HepG2 (cell line): ENCODE data around the gene SRGAP3. TPM values are rescaled to one million over a fixed set of nuclear protein-coding genes. Genes with fewer than 3 reads are reported as not detected.

Experiments used
- ATAC-seq: fragments of 200-7000 bp; cut with Tn5 transposase; 3 replicates; pipeline ENCODE4 v1.9.1; 2020; ENCODE audit warnings: mild to moderate bottlenecking, moderate library complexity
- BruUV-seq: library from RNA; stranded (reverse); fragments of 400-500 nt; replicated peaks from 2 replicates; lab custom pipeline; 2021; lab: Mats Ljungman, UMichigan
- CTCF ChIA-PET: fragments of 300-600 bp; formaldehyde crosslinking; extraction: SDS; loops from one replicate; lab custom pipeline; 2021; ENCODE audit warnings: low total read pairs, inconsistent platforms, low intra/inter-chr PET ratio; lab: Yijun Ruan, JAX
- POLR2A ChIA-PET: fragments of 350-600 bp; sonication (Branson Sonifier 250); formaldehyde crosslinking; loops from one replicate; lab custom pipeline; 2020; ENCODE audit warnings: antibody characterized with exemption, inconsistent platforms; lab: Yijun Ruan, JAX
- DNase-seq: peaks from one replicate; pipeline ENCODE4 v3.0.0-alpha.2; 2015; ENCODE audit warnings: low spot score
- FAIRE-seq: peaks from 3 replicates; lab custom pipeline; 2011; peaks lifted over from hg19 to GRCh38; lab: Jason Lieb, UNC
- H2AFZ ChIP-seq: one replicate; pipeline ENCODE4 v1.6.1; 2011; ENCODE audit warnings: low read length, inconsistent platforms
- H3K27ac ChIP-seq: fragments of 300-600 bp; 3 replicates; pipeline ENCODE4 v1.8.0; 2011; ENCODE audit warnings: mixed run types, mild to moderate bottlenecking, mixed read lengths, low read length, inconsistent platforms; ENCODE audit not compliant: insufficient read depth; ENCODE audit errors: extremely low read length
- H3K27me3 ChIP-seq, 2 experiments: fragments of 200-600 bp in 1 of 2; 2 replicates in 1 of 2; 3 replicates in 1 of 2; pipeline versions ENCODE4 v1.6.0 to v1.8.0; 2011; ENCODE audit warnings: low read length in 2 of 2, mild to moderate bottlenecking in 2 of 2, moderate library complexity in 2 of 2, inconsistent platforms in 1 of 2; ENCODE audit not compliant: insufficient read depth in 2 of 2, control insufficient read depth in 1 of 2
- H3K36me3 ChIP-seq, 2 experiments: fragments of 200-600 bp in 1 of 2; replicated peaks in 1 of 2; 2 replicates in 1 of 2; 3 replicates in 1 of 2; pipeline versions ENCODE4 v1.5.1 to v1.8.0; 2011; ENCODE audit warnings: low read length in 2 of 2, inconsistent platforms in 1 of 2; ENCODE audit not compliant: insufficient read depth in 2 of 2, control insufficient read depth in 1 of 2
- H3K4me1 ChIP-seq: 2 replicates; pipeline ENCODE4 v1.5.1; 2012; ENCODE audit warnings: low read length, inconsistent platforms; ENCODE audit not compliant: insufficient read depth
- H3K4me2 ChIP-seq: 2 replicates; pipeline ENCODE4 v1.6.0; 2011; ENCODE audit warnings: low read depth, low read length, inconsistent platforms
- H3K4me3 ChIP-seq, 3 experiments: fragments of 200-600 bp in 1 of 3; sonication (generic), shearing (Covaris generic) in 1 of 3; replicated peaks in 1 of 3; 2 replicates each; pipeline ENCODE4 v1.5.1; 2011 to 2016; ENCODE audit warnings: low read length in 3 of 3, inconsistent platforms in 2 of 3, low read depth in 2 of 3, mild to moderate bottlenecking in 2 of 3, control low read depth in 1 of 3, mixed read lengths in 1 of 3; ENCODE audit not compliant: insufficient read depth in 1 of 3
- H3K79me2 ChIP-seq: one replicate; pipeline ENCODE4 v1.6.1; 2011; ENCODE audit warnings: low read length, inconsistent platforms; ENCODE audit not compliant: insufficient read depth
- H3K9ac ChIP-seq: 2 replicates; pipeline ENCODE4 v1.6.0; 2011; ENCODE audit warnings: mild to moderate bottlenecking, low read depth, low read length, inconsistent platforms; ENCODE audit not compliant: insufficient read depth
- H3K9me3 ChIP-seq: 2 replicates; pipeline ENCODE4 v1.5.1; 2012; ENCODE audit warnings: mild to moderate bottlenecking, low read length
- H4K20me1 ChIP-seq: 2 replicates; pipeline ENCODE4 v1.6.0; 2011; ENCODE audit warnings: inconsistent platforms, mild to moderate bottlenecking, low read length, moderate library complexity; ENCODE audit not compliant: insufficient read depth
- BCL6 ChIP-seq: IDR thresholded peaks from 2 replicates; pipeline ENCODE4 v1.6.1; 2016; ENCODE audit warnings: missing genetic modification reagents, missing compliant biosample characterization
- BRD4 ChIP-seq: sonication (generic); formaldehyde crosslinking; IDR thresholded peaks from 2 replicates; pipeline ENCODE4 v1.4.0; 2020; ENCODE audit warnings: missing genetic modification reagents
- CHCHD3 ChIP-seq: sonication (generic); formaldehyde crosslinking; IDR thresholded peaks from 2 replicates; pipeline ENCODE4 v1.8.0; 2022; ENCODE audit warnings: mild to moderate bottlenecking, missing genetic modification reagents, moderate library complexity
- GTF3A ChIP-seq: sonication (generic); formaldehyde crosslinking; conservative IDR thresholded peaks from 2 replicates; pipeline ENCODE4 v1.4.0; 2020; ENCODE audit warnings: mild to moderate bottlenecking, missing genetic modification reagents
- KDM5A ChIP-seq: fragments of 200-600 bp; sonication (generic); IDR thresholded peaks from 2 replicates; pipeline ENCODE4 v1.7.0; 2018; ENCODE audit warnings: antibody characterized with exemption, mild to moderate bottlenecking, low read length, borderline replicate concordance
- NR2C2 ChIP-seq: sonication (generic); formaldehyde crosslinking; IDR thresholded peaks from 2 replicates; pipeline ENCODE4 v1.4.0; 2020; ENCODE audit warnings: missing genetic modification reagents, mild to moderate bottlenecking, moderate library complexity, borderline replicate concordance
- RXRB ChIP-seq: IDR thresholded peaks from 2 replicates; pipeline ENCODE4 v1.6.1; 2016; ENCODE audit warnings: borderline replicate concordance, missing genetic modification reagents, missing compliant biosample characterization
- SUZ12 ChIP-seq: fragments of 150-350 bp; IDR thresholded peaks from 2 replicates; pipeline ENCODE4 v1.6.1; 2014; ENCODE audit warnings: low read depth, low read length
- ZIK1 ChIP-seq: sonication (generic); formaldehyde crosslinking; IDR thresholded peaks from 2 replicates; pipeline ENCODE4 v1.5.0; 2020; ENCODE audit warnings: mild to moderate bottlenecking, low read depth, missing genetic modification reagents, borderline replicate concordance
- ZNF547 ChIP-seq: sonication (generic); formaldehyde crosslinking; IDR thresholded peaks from 2 replicates; pipeline ENCODE4 v1.5.1; 2020; ENCODE audit warnings: mild to moderate bottlenecking, missing genetic modification reagents
- ZNF644 ChIP-seq: IDR thresholded peaks from 2 replicates; pipeline ENCODE4 v1.6.1; 2016; ENCODE audit warnings: low read depth
- WGBS: methylation state at CpG from one replicate; pipeline ENCODE4 v1.1.6; 2017; ENCODE audit warnings: low lambda C conversion rate; 5-methylcytosine and 5-hydroxymethylcytosine counted together
- in situ Hi-C: cut with HindIII; loops from 2 replicates; pipeline ENCODE4 v1.10.0; 2017; ENCODE audit warnings: low pct_unique_long_range_greater_than_20kb; ENCODE audit not compliant: extremely low pct_ligation_motif_present
- intact Hi-C: fragments of 100-400 bp; cut with micrococcal nuclease; formaldehyde crosslinking; loops from one replicate; pipeline ENCODE4 v1.10.0; 2022; ENCODE audit not compliant: unreplicated experiment
- polyA plus RNA-seq, 8 experiments: library from polyadenylated mRNA; depleted of rRNA in 3 of 8; stranded (reverse) in 7 of 8; unstranded in 1 of 8; fragments of >200 nt; fragmentation: Illumina TruSeq in 4 of 8; extraction: Trizol in 4 of 8; gene quantifications; 2 replicates each; pipeline versions ENCODE4 v1.2.1 to v1.2.3, GENCODE V29; 2011 to 2016; ENCODE audit warnings: low read depth in 4 of 8, missing spikeins in 1 of 8, mixed read lengths in 1 of 8; ENCODE audit not compliant: insufficient read depth in 1 of 8
- total RNA-seq, 5 experiments: library from RNA; depleted of rRNA; stranded (reverse); fragments of >200 nt; fragmentation: Illumina TruSeq; extraction: Trizol; gene quantifications; 2 replicates each; pipeline ENCODE4 v1.2.3, GENCODE V29; 2016; ENCODE audit warnings: low read depth in 1 of 5
- TF ChIP-seq, protein P1 (sequence below): sonication (generic); formaldehyde crosslinking; IDR thresholded peaks from 2 replicates; pipeline ENCODE4 v1.5.0; 2020; ENCODE audit warnings: mild to moderate bottlenecking, low read depth, missing genetic modification reagents, borderline replicate concordance
- TF ChIP-seq, protein P2 (sequence below): sonication (generic); formaldehyde crosslinking; IDR thresholded peaks from 2 replicates; pipeline ENCODE4 v1.5.0; 2020; ENCODE audit warnings: missing genetic modification reagents, mild to moderate bottlenecking, borderline replicate concordance
- TF ChIP-seq, protein P3 (sequence below): sonication (generic); formaldehyde crosslinking; IDR thresholded peaks from 2 replicates; pipeline ENCODE4 v1.9.0; 2021; ENCODE audit warnings: missing genetic modification reagents, mild to moderate bottlenecking, borderline replicate concordance
- TF ChIP-seq, protein P4 (sequence below): sonication (generic); formaldehyde crosslinking; conservative IDR thresholded peaks from 2 replicates; pipeline ENCODE4 v1.8.0; 2022; ENCODE audit warnings: missing genetic modification reagents
- TF ChIP-seq, protein P5 (sequence below): sonication (generic); formaldehyde crosslinking; IDR thresholded peaks from 2 replicates; pipeline ENCODE4 v1.9.0; 2021; ENCODE audit warnings: missing genetic modification reagents, mild to moderate bottlenecking, borderline replicate concordance

The SRGAP3 gene
- total and polyA plus RNA-seq, 2 of the 13 experiments (the other 11 are each of a cell fraction or from before 2014, with no cell fraction given) = 1.2 to 1.4 TPM

DNA sequence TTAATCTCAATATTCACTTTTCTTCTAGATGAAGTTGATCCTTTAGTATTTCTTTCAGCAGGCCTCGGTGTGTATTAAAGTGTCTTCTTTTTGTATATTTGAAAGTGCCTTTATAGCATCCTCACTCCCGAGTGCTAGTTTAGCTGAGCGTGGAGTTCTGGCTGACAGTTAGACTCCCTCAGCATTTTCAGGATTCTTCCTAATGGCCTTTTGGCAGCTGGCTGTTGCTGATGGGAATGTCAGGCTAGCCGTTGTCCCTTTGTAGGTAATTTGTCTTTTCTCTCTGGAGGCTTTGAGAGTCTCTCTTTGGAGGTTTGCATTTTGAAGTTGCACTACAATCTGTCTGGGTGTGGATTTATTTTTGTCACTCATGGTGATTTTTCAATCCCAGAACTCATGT, 94.4 kb downstream of the SRGAP3 start:
- H2AFZ ChIP-seq = no peak overlapping the region
- FAIRE-seq (no peak), DNase-seq (no peak), ATAC-seq (no peak)
- ChIA-PET CTCF (no interaction called here), POLR2A (no interaction called here)
- no peaks in the 10 kb centered on the region for H3K36me3 ChIP-seq
- H3K4me1 ChIP-seq = no peaks in the 10 kb centered on the region; the same call in 1 of the 2 replicates
- no peak overlapping the region for H3K4me3 ChIP-seq
- intact Hi-C loops = no loop called here
- H3K79me2 ChIP-seq = no peaks in the 10 kb centered on the region
- WGBS = 36% methylated on average over 4 of the region's 4 CpGs
- H3K27me3 ChIP-seq = peaks cover 0 to 2% of the 10 kb centered on the region in 2 experiments; a peak in 1 of 5 replicates
- H3K9me3 ChIP-seq = no peaks in the 10 kb centered on the region
- no peak overlapping the region for H3K27ac ChIP-seq
- no peak overlapping the region for H3K9ac ChIP-seq
- no peaks in the 10 kb centered on the region for H4K20me1 ChIP-seq
- no peak overlapping the region for H3K4me2 ChIP-seq
- in situ Hi-C loops = no loop called here
- BruUV-seq = no TSS peak
- no peak for TF ChIP-seq GTF3A (CRISPR knock-in tag)
- TF ChIP-seq ZNF547 (CRISPR knock-in tag) = no peak
- no peak for TF ChIP-seq SUZ12
- TF ChIP-seq, protein P1, sequence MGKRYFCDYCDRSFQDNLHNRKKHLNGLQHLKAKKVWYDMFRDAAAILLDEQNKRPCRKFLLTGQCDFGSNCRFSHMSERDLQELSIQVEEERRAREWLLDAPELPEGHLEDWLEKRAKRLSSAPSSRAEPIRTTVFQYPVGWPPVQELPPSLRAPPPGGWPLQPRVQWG (CRISPR knock-in tag) = no peak
- no peak for TF ChIP-seq NR2C2 (CRISPR knock-in tag)
- TF ChIP-seq, protein P2, sequence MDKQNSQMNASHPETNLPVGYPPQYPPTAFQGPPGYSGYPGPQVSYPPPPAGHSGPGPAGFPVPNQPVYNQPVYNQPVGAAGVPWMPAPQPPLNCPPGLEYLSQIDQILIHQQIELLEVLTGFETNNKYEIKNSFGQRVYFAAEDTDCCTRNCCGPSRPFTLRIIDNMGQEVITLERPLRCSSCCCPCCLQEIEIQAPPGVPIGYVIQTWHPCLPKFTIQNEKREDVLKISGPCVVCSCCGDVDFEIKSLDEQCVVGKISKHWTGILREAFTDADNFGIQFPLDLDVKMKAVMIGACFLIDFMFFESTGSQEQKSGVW = no peak
- TF ChIP-seq RXRB (CRISPR knock-in tag) = no peak
- TF ChIP-seq, protein P3, sequence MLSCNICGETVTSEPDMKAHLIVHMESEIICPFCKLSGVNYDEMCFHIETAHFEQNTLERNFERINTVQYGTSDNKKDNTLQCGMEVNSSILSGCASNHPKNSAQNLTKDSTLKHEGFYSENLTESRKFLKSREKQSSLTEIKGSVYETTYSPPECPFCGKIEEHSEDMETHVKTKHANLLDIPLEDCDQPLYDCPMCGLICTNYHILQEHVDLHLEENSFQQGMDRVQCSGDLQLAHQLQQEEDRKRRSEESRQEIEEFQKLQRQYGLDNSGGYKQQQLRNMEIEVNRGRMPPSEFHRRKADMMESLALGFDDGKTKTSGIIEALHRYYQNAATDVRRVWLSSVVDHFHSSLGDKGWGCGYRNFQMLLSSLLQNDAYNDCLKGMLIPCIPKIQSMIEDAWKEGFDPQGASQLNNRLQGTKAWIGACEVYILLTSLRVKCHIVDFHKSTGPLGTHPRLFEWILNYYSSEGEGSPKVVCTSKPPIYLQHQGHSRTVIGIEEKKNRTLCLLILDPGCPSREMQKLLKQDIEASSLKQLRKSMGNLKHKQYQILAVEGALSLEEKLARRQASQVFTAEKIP (CRISPR knock-in tag) = no peak
- TF ChIP-seq BRD4 (CRISPR knock-in tag) = no peak
- TF ChIP-seq CHCHD3 (CRISPR knock-in tag) = no peak
- no peak for TF ChIP-seq BCL6 (CRISPR knock-in tag)
- no peak for TF ChIP-seq ZIK1
- TF ChIP-seq, protein P4, sequence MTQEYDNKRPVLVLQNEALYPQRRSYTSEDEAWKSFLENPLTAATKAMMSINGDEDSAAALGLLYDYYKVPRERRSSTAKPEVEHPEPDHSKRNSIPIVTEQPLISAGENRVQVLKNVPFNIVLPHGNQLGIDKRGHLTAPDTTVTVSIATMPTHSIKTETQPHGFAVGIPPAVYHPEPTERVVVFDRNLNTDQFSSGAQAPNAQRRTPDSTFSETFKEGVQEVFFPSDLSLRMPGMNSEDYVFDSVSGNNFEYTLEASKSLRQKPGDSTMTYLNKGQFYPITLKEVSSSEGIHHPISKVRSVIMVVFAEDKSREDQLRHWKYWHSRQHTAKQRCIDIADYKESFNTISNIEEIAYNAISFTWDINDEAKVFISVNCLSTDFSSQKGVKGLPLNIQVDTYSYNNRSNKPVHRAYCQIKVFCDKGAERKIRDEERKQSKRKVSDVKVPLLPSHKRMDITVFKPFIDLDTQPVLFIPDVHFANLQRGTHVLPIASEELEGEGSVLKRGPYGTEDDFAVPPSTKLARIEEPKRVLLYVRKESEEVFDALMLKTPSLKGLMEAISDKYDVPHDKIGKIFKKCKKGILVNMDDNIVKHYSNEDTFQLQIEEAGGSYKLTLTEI (CRISPR knock-in tag) = no peak
- no peak for TF ChIP-seq KDM5A
- TF ChIP-seq, protein P5, sequence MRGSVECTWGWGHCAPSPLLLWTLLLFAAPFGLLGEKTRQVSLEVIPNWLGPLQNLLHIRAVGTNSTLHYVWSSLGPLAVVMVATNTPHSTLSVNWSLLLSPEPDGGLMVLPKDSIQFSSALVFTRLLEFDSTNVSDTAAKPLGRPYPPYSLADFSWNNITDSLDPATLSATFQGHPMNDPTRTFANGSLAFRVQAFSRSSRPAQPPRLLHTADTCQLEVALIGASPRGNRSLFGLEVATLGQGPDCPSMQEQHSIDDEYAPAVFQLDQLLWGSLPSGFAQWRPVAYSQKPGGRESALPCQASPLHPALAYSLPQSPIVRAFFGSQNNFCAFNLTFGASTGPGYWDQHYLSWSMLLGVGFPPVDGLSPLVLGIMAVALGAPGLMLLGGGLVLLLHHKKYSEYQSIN = no peak
- TF ChIP-seq ZNF644 (CRISPR knock-in tag) = no peak
